ENCODE data around the gene CSRNP3. TPM values are rescaled to one million over a fixed set of nuclear protein-coding genes. Genes with fewer than 3 reads are reported as not detected.

The CSRNP3 gene
- total RNA-seq, 2 donors from 2014 or later, result 2.3 to 5.9 TPM

GRCh38 chr2:165549619-165550018 is 80.1 kb downstream of the CSRNP3 start:
- DNase-seq (no peak), ATAC-seq (no peak)
- no peaks in the 10 kb centered on the region for H3K9me3 ChIP-seq
- 81 to 84% methylated on average over 1 of the region's 1 CpG for WGBS, 2 donors
- TF ChIP-seq POLR2A (IDR thresholded peaks at IDR 0.05) (no peak), CTCF (IDR thresholded peaks at IDR 0.05) (no peak)
- H3K27me3 ChIP-seq, result no peaks in the 10 kb centered on the region
- no peaks in the 10 kb centered on the region for H3K36me3 ChIP-seq (replicated peaks in 1 of 2; ENCODE audit: insufficient read depth in 1 of 2, low read depth in 2 of 2)
- intact Hi-C loops (cut with DNase I), result no loop called here
- H3K27ac ChIP-seq, result no peak overlapping the region
- no peak overlapping the region for H3K4me3 ChIP-seq
- no peaks in the 10 kb centered on the region for H3K4me1 ChIP-seq

GRCh38 chr2:165558832-165559231 is 89.3 kb downstream of the CSRNP3 start:
- ATAC-seq (no peak), DNase-seq (no peak)
- Histone ChIP-seq H3K27ac (no peak overlapping the region), H3K9me3 (no peaks in the 10 kb centered on the region), H3K4me3 (no peak overlapping the region), H3K27me3 (no peaks in the 10 kb centered on the region), H3K4me1 (no peaks in the 10 kb centered on the region), H3K36me3 (replicated peaks in 1 of 2; ENCODE audit: insufficient read depth in 1 of 2, low read depth in 2 of 2) (no peaks in the 10 kb centered on the region)
- intact Hi-C loops (cut with DNase I), result no loop called here
- no peak for TF ChIP-seq POLR2A (IDR thresholded peaks at IDR 0.05)
- no peak for TF ChIP-seq CTCF (IDR thresholded peaks at IDR 0.05)
- 71 to 80% methylated on average over 2 of the region's 2 CpGs for WGBS, 2 donors

- Histone ChIP-seq H3K27ac (no peak overlapping the region), H3K4me1 (no peaks in the 10 kb centered on the region), H3K27me3 (no peaks in the 10 kb centered on the region), H3K4me3 (no peak overlapping the region), H3K36me3 (replicated peaks in 1 of 2; ENCODE audit: insufficient read depth in 1 of 2, low read depth in 2 of 2) (no peaks in the 10 kb centered on the region), H3K9me3 (no peaks in the 10 kb centered on the region)
- no peak for DNase-seq
- no peak for ATAC-seq
- intact Hi-C loops (cut with DNase I), result no loop called here
- WGBS, 2 donors, result 84 to 87% methylated on average over 4 of the region's 4 CpGs
- TF ChIP-seq CTCF (IDR thresholded peaks at IDR 0.05), result no peak
- no peak for TF ChIP-seq POLR2A (IDR thresholded peaks at IDR 0.05)
Observed at GRCh38 chr2:165560377-165560988, 91.0 kb downstream of the CSRNP3 start.

GRCh38 chr2:165561516-165561915 is 92.0 kb downstream of the CSRNP3 start:
- Histone ChIP-seq H3K9me3 (no peaks in the 10 kb centered on the region), H3K4me1 (no peaks in the 10 kb centered on the region), H3K36me3 (replicated peaks in 1 of 2; ENCODE audit: insufficient read depth in 1 of 2, low read depth in 2 of 2) (no peaks in the 10 kb centered on the region), H3K27me3 (no peaks in the 10 kb centered on the region), H3K4me3 (no peak overlapping the region), H3K27ac (no peak overlapping the region)
- TF ChIP-seq POLR2A (IDR thresholded peaks at IDR 0.05) (no peak), CTCF (IDR thresholded peaks at IDR 0.05) (no peak)
- 52 to 67% methylated on average over 1 of the region's 1 CpG for WGBS, 2 donors
- DNase-seq (no peak), ATAC-seq (no peak)
- intact Hi-C loops (cut with DNase I), result no loop called here

GRCh38 chr2:165562233-165562632 is 92.7 kb downstream of the CSRNP3 start:
- Histone ChIP-seq H3K27me3 (no peaks in the 10 kb centered on the region), H3K27ac (no peak overlapping the region), H3K9me3 (no peaks in the 10 kb centered on the region), H3K4me1 (no peaks in the 10 kb centered on the region), H3K36me3 (replicated peaks in 1 of 2; ENCODE audit: insufficient read depth in 1 of 2, low read depth in 2 of 2) (no peaks in the 10 kb centered on the region), H3K4me3 (no peak overlapping the region)
- intact Hi-C loops (cut with DNase I), result no loop called here
- TF ChIP-seq CTCF (IDR thresholded peaks at IDR 0.05) (no peak), POLR2A (IDR thresholded peaks at IDR 0.05) (no peak)
- DNase-seq (no peak), ATAC-seq (no peak)
